GM12878 (cell line): ENCODE results near the gene COL11A2. TPM values are rescaled to one million over a fixed set of nuclear protein-coding genes. Genes with fewer than 3 reads are reported as not detected.

Source experiments
- BHLHE40 ChIP-seq, 2 experiments: fragments of 450-650 bp in 1 of 2; IDR thresholded peaks; 2 replicates each; pipeline ENCODE4 v1.6.1; 2011 to 2017; ENCODE audit warnings: low read depth in 2 of 2, borderline replicate concordance in 1 of 2, improper control_type of control experiment in 1 of 2, low read length in 1 of 2, mild to moderate bottlenecking in 1 of 2
- BRCA1 ChIP-seq: IDR thresholded peaks from 2 replicates; pipeline ENCODE4 v1.6.1; 2011; ENCODE audit warnings: low read depth, low read length, improper control_type of control experiment
- CBX5 ChIP-seq: sonication (generic); IDR thresholded peaks from 2 replicates; pipeline ENCODE4 v1.6.1; 2016; ENCODE audit warnings: low read depth, moderate library complexity, mild to moderate bottlenecking, inconsistent platforms
- CHD1 ChIP-seq: IDR thresholded peaks from 2 replicates; pipeline ENCODE4 v1.6.1; 2012; ENCODE audit warnings: low read depth, low read length, improper control_type of control experiment
- EED ChIP-seq: sonication (generic); IDR thresholded peaks from 2 replicates; pipeline ENCODE4 v1.6.1; 2016; ENCODE audit warnings: antibody characterized with exemption, low read depth
- EP300 ChIP-seq, 2 experiments: fragments of 150-350 bp in 1 of 2; IDR thresholded peaks; 2 replicates each; pipeline ENCODE4 v1.6.1; 2011 to 2012; ENCODE audit warnings: low read depth in 2 of 2, low read length in 2 of 2, borderline replicate concordance in 1 of 2, improper control_type of control experiment in 1 of 2, inconsistent platforms in 1 of 2; ENCODE audit not compliant: control insufficient read depth in 1 of 2
- IKZF2 ChIP-seq, 2 experiments: fragments of 450-650 bp; IDR thresholded peaks; 2 replicates each; pipeline ENCODE4 v1.6.1; 2017; ENCODE audit warnings: mild to moderate bottlenecking in 2 of 2, moderate library complexity in 2 of 2
- IRF4 ChIP-seq: IDR thresholded peaks from 2 replicates; pipeline ENCODE4 v1.6.1; 2011; ENCODE audit warnings: low read depth, low read length
- NFIC ChIP-seq: IDR thresholded peaks from 2 replicates; pipeline ENCODE4 v1.6.1; 2012; ENCODE audit warnings: low read depth, mild to moderate bottlenecking, inconsistent platforms, low read length, moderate library complexity
- RAD21 ChIP-seq: IDR thresholded peaks from 2 replicates; pipeline ENCODE4 v1.6.1; 2011; ENCODE audit warnings: mild to moderate bottlenecking, low read depth, low read length, moderate library complexity; ENCODE audit not compliant: insufficient read depth
- RAD51 ChIP-seq: fragments of 450-650 bp; IDR thresholded peaks from 2 replicates; pipeline ENCODE4 v1.6.1; 2016; ENCODE audit warnings: moderate library complexity, mild to moderate bottlenecking, inconsistent platforms
- RUNX3 ChIP-seq: IDR thresholded peaks from 2 replicates; pipeline ENCODE4 v1.6.1; 2012; ENCODE audit warnings: low read length, inconsistent platforms
- SMARCA5 ChIP-seq: fragments of 450-650 bp; IDR thresholded peaks from 2 replicates; pipeline ENCODE4 v1.6.1; 2017; ENCODE audit warnings: mild to moderate bottlenecking
- SMC3 ChIP-seq: IDR thresholded peaks from 2 replicates; pipeline ENCODE4 v1.6.1; 2011; ENCODE audit warnings: low read length, improper control_type of control experiment, borderline replicate concordance
- TARDBP ChIP-seq: IDR thresholded peaks from 2 replicates; pipeline ENCODE4 v1.6.1; 2016; ENCODE audit warnings: borderline replicate concordance
- TBL1XR1 ChIP-seq: IDR thresholded peaks from 2 replicates; pipeline ENCODE4 v1.6.1; 2012; ENCODE audit warnings: low read depth, low read length, improper control_type of control experiment
- polyA plus RNA-seq, 11 experiments: library from polyadenylated mRNA; depleted of rRNA in 4 of 11; unstranded in 6 of 11; stranded (reverse) in 5 of 11; fragments of >200 nt; fragmentation: Nextera tagmentation in 4 of 11; fragmentation: Illumina TruSeq in 1 of 11; extraction: Ambion mirVana in 4 of 11; extraction: Trizol in 1 of 11; gene quantifications; 1 replicate in 1 of 11; 2 replicates in 10 of 11; pipeline versions ENCODE4 v1.2.1 to v1.2.3, GENCODE V29; 2011 to 2016; ENCODE audit warnings: inconsistent platforms in 2 of 11, missing spikeins in 2 of 11, low read depth in 1 of 11
- total RNA-seq, 4 experiments: library from RNA; depleted of rRNA in 3 of 4; stranded (reverse); fragments of >200 nt in 3 of 4; fragmentation: Illumina TruSeq in 1 of 4; extraction: Trizol in 1 of 4; gene quantifications; 2 replicates each; pipeline versions ENCODE4 v1.2.1 to v1.2.3, GENCODE V29; 2013 to 2021
- TF ChIP-seq, protein P1 (sequence below): fragments of 450-650 bp; IDR thresholded peaks from 2 replicates; pipeline ENCODE4 v1.6.1; 2016; ENCODE audit warnings: mild to moderate bottlenecking, moderate library complexity, borderline replicate concordance
- TF ChIP-seq, protein P2 (sequence below): fragments of 450-650 bp; conservative IDR thresholded peaks from 2 replicates; pipeline ENCODE4 v1.6.1; 2017; ENCODE audit warnings: mild to moderate bottlenecking, moderate library complexity
- TF ChIP-seq, protein P3 (sequence below): IDR thresholded peaks from 2 replicates; pipeline ENCODE4 v1.6.1; 2011; ENCODE audit warnings: mild to moderate bottlenecking, low read depth, low read length, moderate library complexity; ENCODE audit not compliant: insufficient replicate concordance
- TF ChIP-seq, protein P4 (sequence below), 3 experiments: IDR thresholded peaks in 2 of 3; conservative IDR thresholded peaks in 1 of 3; 2 replicates each; pipeline ENCODE4 v1.5.1; 2011; ENCODE audit warnings: low read depth in 3 of 3, low read length in 3 of 3, mild to moderate bottlenecking in 3 of 3, control low read depth in 2 of 3, moderate library complexity in 2 of 3, inconsistent platforms in 1 of 3, mixed read lengths in 1 of 3; ENCODE audit not compliant: control insufficient read depth in 2 of 3, insufficient read depth in 1 of 3; ENCODE audit errors: extremely low read depth in 1 of 3

COL11A2 gene
- total and polyA plus RNA-seq, 10 of the 15 experiments (the other 5 are each of a cell fraction or from before 2014, with no cell fraction given): 0.03 to 0.83 (median 0.22) TPM; not detected in 1

DNA sequence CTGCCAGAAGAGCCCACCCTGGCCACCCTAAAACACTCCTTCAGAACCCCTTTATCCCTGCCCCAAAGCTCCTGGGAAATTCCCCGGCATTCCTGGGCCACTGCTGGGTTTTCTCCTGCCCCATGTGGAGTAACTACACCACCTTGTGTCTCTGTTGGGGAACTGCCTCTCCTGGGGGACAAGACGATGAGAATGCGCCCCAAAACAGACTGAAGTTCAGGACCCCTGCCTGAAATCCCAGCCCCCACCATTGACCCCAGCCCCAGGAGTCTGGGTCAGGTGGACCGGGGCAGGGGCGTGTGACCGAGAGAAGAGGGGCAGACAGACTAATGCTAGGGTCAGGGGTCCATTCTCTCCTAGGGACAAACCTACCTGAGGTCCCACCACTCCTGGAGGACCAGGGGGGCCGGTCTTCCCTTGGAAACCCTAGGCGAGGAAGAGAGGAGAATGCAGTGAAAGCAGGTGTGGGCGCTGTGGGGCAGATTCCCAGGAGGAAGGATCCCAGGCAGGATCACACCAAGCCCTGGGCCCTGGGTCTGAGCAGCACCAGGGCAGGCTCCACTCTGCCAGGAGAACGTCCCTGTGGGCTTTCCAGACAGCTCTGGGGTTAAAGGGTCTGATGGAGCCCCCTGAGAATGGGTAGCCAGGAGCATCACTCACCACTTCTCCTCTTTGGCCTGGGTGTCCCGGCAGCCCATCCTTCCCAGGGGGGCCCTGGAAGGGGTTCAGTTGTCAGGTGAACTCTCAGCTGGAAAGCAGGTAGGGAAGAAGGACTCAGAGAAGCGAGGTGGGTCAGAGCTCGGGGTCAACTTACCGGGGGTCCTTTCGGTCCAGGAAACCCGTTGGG, 19.4 kb downstream of the COL11A2 start (continued):
- TF ChIP-seq, protein P1, sequence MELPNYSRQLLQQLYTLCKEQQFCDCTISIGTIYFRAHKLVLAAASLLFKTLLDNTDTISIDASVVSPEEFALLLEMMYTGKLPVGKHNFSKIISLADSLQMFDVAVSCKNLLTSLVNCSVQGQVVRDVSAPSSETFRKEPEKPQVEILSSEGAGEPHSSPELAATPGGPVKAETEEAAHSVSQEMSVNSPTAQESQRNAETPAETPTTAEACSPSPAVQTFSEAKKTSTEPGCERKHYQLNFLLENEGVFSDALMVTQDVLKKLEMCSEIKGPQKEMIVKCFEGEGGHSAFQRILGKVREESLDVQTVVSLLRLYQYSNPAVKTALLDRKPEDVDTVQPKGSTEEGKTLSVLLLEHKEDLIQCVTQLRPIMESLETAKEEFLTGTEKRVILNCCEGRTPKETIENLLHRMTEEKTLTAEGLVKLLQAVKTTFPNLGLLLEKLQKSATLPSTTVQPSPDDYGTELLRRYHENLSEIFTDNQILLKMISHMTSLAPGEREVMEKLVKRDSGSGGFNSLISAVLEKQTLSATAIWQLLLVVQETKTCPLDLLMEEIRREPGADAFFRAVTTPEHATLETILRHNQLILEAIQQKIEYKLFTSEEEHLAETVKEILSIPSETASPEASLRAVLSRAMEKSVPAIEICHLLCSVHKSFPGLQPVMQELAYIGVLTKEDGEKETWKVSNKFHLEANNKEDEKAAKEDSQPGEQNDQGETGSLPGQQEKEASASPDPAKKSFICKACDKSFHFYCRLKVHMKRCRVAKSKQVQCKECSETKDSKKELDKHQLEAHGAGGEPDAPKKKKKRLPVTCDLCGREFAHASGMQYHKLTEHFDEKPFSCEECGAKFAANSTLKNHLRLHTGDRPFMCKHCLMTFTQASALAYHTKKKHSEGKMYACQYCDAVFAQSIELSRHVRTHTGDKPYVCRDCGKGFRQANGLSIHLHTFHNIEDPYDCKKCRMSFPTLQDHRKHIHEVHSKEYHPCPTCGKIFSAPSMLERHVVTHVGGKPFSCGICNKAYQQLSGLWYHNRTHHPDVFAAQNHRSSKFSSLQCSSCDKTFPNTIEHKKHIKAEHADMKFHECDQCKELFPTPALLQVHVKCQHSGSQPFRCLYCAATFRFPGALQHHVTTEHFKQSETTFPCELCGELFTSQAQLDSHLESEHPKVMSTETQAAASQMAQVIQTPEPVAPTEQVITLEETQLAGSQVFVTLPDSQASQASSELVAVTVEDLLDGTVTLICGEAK: no peak
- TF ChIP-seq BRCA1 (no peak), SMC3 (peak; percentile 88), CBX5 (no peak), RUNX3 (no peak), BHLHE40 (IDR thresholded peaks at IDR 0.05; ENCODE audit: borderline replicate concordance in 1 of 2, low read depth in 2 of 2, low read length in 1 of 2) (0 out of 4 replicates have a peak, but pooled peaks of 1 of the 2 experiments have one; percentile 21), NFIC (no peak), TBL1XR1 (no peak), RAD51 (no peak), TARDBP (no peak), CHD1 (no peak), IRF4 (no peak), EED (peak; percentile 54; the same call in 1 of the 2 replicates), EP300 (IDR thresholded peaks at IDR 0.05; ENCODE audit: borderline replicate concordance in 1 of 2, control insufficient read depth in 1 of 2, low read depth in 2 of 2, low read length in 2 of 2) (no peak), RAD21 (peak; percentile 96), SMARCA5 (no peak), IKZF2 (IDR thresholded peaks at IDR 0.05) (peak; percentile 68 to 74)
- TF ChIP-seq, protein P2, sequence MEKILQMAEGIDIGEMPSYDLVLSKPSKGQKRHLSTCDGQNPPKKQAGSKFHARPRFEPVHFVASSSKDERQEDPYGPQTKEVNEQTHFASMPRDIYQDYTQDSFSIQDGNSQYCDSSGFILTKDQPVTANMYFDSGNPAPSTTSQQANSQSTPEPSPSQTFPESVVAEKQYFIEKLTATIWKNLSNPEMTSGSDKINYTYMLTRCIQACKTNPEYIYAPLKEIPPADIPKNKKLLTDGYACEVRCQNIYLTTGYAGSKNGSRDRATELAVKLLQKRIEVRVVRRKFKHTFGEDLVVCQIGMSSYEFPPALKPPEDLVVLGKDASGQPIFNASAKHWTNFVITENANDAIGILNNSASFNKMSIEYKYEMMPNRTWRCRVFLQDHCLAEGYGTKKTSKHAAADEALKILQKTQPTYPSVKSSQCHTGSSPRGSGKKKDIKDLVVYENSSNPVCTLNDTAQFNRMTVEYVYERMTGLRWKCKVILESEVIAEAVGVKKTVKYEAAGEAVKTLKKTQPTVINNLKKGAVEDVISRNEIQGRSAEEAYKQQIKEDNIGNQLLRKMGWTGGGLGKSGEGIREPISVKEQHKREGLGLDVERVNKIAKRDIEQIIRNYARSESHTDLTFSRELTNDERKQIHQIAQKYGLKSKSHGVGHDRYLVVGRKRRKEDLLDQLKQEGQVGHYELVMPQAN: no peak
- TF ChIP-seq, protein P3, sequence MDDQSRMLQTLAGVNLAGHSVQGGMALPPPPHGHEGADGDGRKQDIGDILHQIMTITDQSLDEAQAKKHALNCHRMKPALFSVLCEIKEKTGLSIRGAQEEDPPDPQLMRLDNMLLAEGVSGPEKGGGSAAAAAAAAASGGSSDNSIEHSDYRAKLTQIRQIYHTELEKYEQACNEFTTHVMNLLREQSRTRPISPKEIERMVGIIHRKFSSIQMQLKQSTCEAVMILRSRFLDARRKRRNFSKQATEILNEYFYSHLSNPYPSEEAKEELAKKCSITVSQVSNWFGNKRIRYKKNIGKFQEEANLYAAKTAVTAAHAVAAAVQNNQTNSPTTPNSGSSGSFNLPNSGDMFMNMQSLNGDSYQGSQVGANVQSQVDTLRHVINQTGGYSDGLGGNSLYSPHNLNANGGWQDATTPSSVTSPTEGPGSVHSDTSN: no peak
- TF ChIP-seq, protein P4, sequence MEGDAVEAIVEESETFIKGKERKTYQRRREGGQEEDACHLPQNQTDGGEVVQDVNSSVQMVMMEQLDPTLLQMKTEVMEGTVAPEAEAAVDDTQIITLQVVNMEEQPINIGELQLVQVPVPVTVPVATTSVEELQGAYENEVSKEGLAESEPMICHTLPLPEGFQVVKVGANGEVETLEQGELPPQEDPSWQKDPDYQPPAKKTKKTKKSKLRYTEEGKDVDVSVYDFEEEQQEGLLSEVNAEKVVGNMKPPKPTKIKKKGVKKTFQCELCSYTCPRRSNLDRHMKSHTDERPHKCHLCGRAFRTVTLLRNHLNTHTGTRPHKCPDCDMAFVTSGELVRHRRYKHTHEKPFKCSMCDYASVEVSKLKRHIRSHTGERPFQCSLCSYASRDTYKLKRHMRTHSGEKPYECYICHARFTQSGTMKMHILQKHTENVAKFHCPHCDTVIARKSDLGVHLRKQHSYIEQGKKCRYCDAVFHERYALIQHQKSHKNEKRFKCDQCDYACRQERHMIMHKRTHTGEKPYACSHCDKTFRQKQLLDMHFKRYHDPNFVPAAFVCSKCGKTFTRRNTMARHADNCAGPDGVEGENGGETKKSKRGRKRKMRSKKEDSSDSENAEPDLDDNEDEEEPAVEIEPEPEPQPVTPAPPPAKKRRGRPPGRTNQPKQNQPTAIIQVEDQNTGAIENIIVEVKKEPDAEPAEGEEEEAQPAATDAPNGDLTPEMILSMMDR (IDR thresholded peaks at IDR 0.05 in 2 of 3, conservative IDR thresholded peaks at IDR 0.05 in 1 of 3; ENCODE audit: control insufficient read depth in 2 of 3, extremely low read depth in 1 of 3, insufficient read depth in 1 of 3, low read depth in 3 of 3, low read length in 3 of 3): peak; percentile 80 to 83 (median 83)
